Osteoblast (primary cell): ENCODE data around the gene ZSCAN23. TPM values are rescaled to one million over a fixed set of nuclear protein-coding genes. Genes with fewer than 3 reads are reported as not detected.
A peak's percentile ranks its signal among the peaks of the same experiment; 100 is the strongest.
"Not testable (repeated sequence)": the region's sequence is repeated elsewhere in the genome, so short reads cannot be mapped to it uniquely, and the experiment has no call there.

ENCODE experiments used
- DNase-seq: peaks from one replicate; pipeline ENCODE4 v3.0.0; 2011; ENCODE audit warnings: low spot score, mixed read lengths; ENCODE audit not compliant: insufficient read length; ENCODE audit errors: missing footprints
- H2AFZ ChIP-seq: 2 replicates; pipeline ENCODE4 v1.6.0; 2011; ENCODE audit warnings: mild to moderate bottlenecking, low read length
- H3K27ac ChIP-seq: 2 replicates; pipeline ENCODE4 v1.5.1; 2011; ENCODE audit warnings: mild to moderate bottlenecking, low read depth, low read length, moderate library complexity
- H3K27me3 ChIP-seq: 2 replicates; pipeline ENCODE4 v1.6.0; 2012; ENCODE audit warnings: mild to moderate bottlenecking, control low read depth, inconsistent platforms, low read length, moderate library complexity; ENCODE audit not compliant: insufficient read depth
- H3K36me3 ChIP-seq: 2 replicates; pipeline ENCODE4 v1.5.1; 2011; ENCODE audit warnings: mild to moderate bottlenecking, low read length, control low read depth, moderate library complexity; ENCODE audit not compliant: insufficient read depth
- H3K4me1 ChIP-seq: 2 replicates; pipeline ENCODE4 v1.5.1; 2011; ENCODE audit warnings: mild to moderate bottlenecking, low read length, control low read depth, moderate library complexity; ENCODE audit not compliant: insufficient read depth
- H3K4me2 ChIP-seq: 2 replicates; pipeline ENCODE4 v1.6.0; 2011; ENCODE audit warnings: mild to moderate bottlenecking, low read length; ENCODE audit not compliant: insufficient read depth
- H3K4me3 ChIP-seq: fragments of 200-600 bp; sonication (generic); 3 replicates; pipeline ENCODE4 v1.5.1; 2012; ENCODE audit warnings: mild to moderate bottlenecking, low read length, inconsistent platforms; ENCODE audit not compliant: insufficient read depth
- H3K79me2 ChIP-seq: 2 replicates; pipeline ENCODE4 v1.6.0; 2012; ENCODE audit warnings: mild to moderate bottlenecking, low read length, control low read depth, inconsistent platforms; ENCODE audit not compliant: insufficient read depth
- H3K9me3 ChIP-seq: 2 replicates; pipeline ENCODE4 v1.5.1; 2011; ENCODE audit warnings: low read depth, low read length, control low read depth
- H4K20me1 ChIP-seq: 2 replicates; pipeline ENCODE4 v1.6.0; 2012; ENCODE audit warnings: mild to moderate bottlenecking, low read length, control low read depth; ENCODE audit not compliant: insufficient read depth
- CTCF ChIP-seq: IDR thresholded peaks from 2 replicates; pipeline ENCODE4 v1.5.1; 2011; ENCODE audit warnings: mild to moderate bottlenecking, low read depth, low read length, moderate library complexity; ENCODE audit errors: extremely low read depth
- total RNA-seq: library from RNA; depleted of rRNA; stranded (reverse); fragments of >200 nt; gene quantifications from 2 replicates; pipeline ENCODE4 v1.2.3, GENCODE V29; 2012

Gene ZSCAN23
- total RNA-seq, 1 donor = 6.9 TPM

- Histone ChIP-seq H4K20me1 (no peaks in the 10 kb centered on the region), H3K4me2 (no peak overlapping the region), H3K36me3 (no peaks in the 10 kb centered on the region), H3K27me3 (peaks cover 21% of the 10 kb centered on the region), H3K27ac (no peak overlapping the region), H3K4me1 (no peaks in the 10 kb centered on the region), H3K9me3 (no peaks in the 10 kb centered on the region), H3K79me2 (no peaks in the 10 kb centered on the region), H3K4me3 (no peak overlapping the region), H2AFZ (no peak overlapping the region)
- DNase-seq = no peak
- TF ChIP-seq CTCF = no peak
Observed at GRCh38 chr6:28480253-28480932, 37.1 kb upstream of the ZSCAN23 start.

GRCh38 chr6:28478518-28478917 is 35.2 kb upstream of the ZSCAN23 start:
- Histone ChIP-seq H3K36me3 (no peaks in the 10 kb centered on the region), H3K4me2 (peak overlapping the region; percentile 17), H3K27ac (no peak overlapping the region), H4K20me1 (no peaks in the 10 kb centered on the region), H3K4me1 (peaks cover 9% of the 10 kb centered on the region), H3K4me3 (no peak overlapping the region), H3K9me3 (no peaks in the 10 kb centered on the region), H3K27me3 (peaks cover 21% of the 10 kb centered on the region), H2AFZ (no peak overlapping the region), H3K79me2 (no peaks in the 10 kb centered on the region)
- DNase-seq = no peak
- TF ChIP-seq CTCF = no peak

DNA sequence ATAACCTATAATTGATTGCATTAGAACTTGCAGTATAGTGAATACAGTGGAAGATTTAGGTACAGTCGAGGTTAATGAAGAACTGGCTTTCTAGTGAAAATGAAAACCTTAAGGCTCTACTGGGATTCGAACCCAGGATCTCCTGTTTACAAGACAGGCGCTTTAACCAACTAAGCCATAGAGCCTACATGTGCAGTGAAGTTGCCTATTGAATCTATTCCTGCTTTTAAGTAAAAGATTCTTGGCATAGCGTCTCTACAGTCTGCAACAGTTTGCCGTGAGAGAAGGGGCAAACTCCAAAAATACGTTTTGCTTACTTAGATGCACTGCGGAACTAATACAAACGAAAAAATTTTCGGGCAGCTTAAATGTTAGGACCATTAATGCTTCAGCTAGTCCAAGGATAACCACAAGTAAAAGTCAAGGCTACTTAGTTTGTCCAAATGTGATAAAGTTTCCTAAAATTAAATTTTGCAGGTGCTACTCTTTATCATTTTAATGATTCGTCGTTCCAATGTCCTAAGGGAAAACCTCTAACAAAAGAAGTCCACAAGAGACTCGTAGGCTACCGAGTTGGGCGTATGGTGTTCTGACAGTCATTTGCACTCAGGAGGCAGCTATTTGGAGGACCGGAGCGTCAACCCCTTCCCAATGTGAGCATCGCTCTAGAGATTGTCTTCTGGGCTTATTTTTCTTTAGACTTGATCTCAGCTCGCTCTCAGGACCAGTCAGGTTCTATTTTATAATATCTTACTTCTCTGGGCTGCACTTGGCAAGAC is 31.3 kb upstream of the ZSCAN23 start:
- Histone ChIP-seq H2AFZ (peak overlapping the region; percentile 91), H3K4me2 (peak overlapping the region; percentile 91), H3K36me3 (no peaks in the 10 kb centered on the region), H3K4me1 (peaks cover 9% of the 10 kb centered on the region), H3K79me2 (no peaks in the 10 kb centered on the region), H4K20me1 (no peaks in the 10 kb centered on the region), H3K27ac (no peak overlapping the region), H3K4me3 (peak overlapping the region; percentile 78), H3K9me3 (no peaks in the 10 kb centered on the region), H3K27me3 (peaks cover 14% of the 10 kb centered on the region)
- no peak for TF ChIP-seq CTCF
- DNase-seq = peak; percentile 91

DNA sequence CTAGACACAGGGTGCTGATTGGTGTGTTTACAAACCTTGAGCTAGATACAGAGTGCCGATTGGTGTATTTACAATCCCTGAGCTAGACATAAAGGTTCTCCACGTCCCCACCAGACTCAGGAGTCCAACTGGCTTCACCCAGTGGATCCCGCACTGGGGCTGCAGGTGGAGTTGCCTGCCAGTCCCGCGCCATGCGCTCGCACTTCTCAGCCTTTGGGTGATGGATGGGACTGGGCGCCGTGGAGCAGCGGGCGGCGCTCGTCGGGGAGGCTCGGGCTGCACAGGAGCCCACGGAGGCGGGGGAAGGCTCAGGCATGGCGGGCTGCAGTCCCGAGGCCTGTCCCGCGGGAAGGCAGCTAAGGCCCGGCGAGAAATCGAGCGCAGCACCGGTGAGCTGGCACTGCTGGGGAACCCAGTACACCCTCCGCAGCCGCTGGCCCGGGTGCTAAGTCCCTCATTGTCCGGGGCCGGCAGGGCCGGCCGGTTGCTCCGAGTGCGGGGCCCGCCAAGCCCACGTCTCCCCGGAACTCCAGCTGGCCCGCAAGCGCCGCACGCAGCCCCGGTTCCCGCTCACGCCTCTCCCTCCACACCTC is 26.0 kb upstream of the ZSCAN23 start:
- not testable (repeated sequence) for H3K9me3 ChIP-seq, H3K27me3 ChIP-seq, H3K4me3 ChIP-seq, H2AFZ ChIP-seq, H3K4me1 ChIP-seq, H3K4me2 ChIP-seq, H4K20me1 ChIP-seq, DNase-seq, H3K36me3 ChIP-seq, H3K79me2 ChIP-seq, H3K27ac ChIP-seq
